ENCODE measurements around the gene KASH5. TPM values are rescaled to one million over a fixed set of nuclear protein-coding genes. Genes with fewer than 3 reads are reported as not detected.

KASH5 gene
- total RNA-seq, 1 donor from 2014 or later = not detected

DNA sequence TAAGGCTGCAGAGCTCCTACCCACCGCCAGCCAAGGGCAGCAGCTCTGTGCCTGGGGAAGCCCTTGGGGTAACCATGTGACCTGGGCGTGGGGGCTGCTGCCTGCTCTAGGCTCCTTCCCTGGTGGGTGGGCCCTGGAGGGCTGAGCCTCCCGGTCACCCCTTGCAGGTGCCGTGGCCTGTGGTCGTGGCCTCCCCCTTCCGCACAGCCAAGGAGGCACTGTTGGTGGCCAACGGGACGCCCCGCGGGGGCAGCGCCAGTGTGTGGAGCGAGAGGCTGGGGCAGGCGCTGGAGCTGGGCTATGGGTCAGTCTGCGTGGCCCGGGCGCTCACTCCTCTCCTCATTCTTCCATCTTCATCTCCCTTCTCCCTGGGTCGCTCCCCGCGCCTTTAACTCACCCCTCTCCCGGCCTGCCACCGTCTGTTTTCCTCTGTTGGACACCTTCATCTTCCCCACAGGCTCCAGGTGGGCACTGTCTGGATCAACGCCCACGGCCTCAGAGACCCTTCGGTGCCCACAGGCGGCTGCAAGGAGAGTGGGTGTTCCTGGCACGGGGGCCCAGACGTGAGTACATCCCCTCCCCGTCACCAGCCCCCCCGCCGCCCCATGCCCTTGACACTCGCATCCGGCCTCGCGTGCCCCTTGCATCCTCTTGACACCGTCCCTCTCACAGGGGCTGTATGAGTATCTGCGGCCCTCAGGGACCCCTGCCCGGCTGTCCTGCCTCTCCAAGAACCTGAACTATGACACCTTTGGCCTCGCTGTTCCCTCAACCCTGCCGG, 76.1 kb downstream of the KASH5 start:
- H3K4me1 Mint-ChIP-seq = no peaks in the 10 kb centered on the region

GRCh38 chr19:49465371-49465770, 77.3 kb downstream of the KASH5 start:
- no peak for DNase-seq (ENCODE audit: low spot score in 2 of 2, unreplicated experiment in 2 of 2)
- TF ChIP-seq, protein P1, sequence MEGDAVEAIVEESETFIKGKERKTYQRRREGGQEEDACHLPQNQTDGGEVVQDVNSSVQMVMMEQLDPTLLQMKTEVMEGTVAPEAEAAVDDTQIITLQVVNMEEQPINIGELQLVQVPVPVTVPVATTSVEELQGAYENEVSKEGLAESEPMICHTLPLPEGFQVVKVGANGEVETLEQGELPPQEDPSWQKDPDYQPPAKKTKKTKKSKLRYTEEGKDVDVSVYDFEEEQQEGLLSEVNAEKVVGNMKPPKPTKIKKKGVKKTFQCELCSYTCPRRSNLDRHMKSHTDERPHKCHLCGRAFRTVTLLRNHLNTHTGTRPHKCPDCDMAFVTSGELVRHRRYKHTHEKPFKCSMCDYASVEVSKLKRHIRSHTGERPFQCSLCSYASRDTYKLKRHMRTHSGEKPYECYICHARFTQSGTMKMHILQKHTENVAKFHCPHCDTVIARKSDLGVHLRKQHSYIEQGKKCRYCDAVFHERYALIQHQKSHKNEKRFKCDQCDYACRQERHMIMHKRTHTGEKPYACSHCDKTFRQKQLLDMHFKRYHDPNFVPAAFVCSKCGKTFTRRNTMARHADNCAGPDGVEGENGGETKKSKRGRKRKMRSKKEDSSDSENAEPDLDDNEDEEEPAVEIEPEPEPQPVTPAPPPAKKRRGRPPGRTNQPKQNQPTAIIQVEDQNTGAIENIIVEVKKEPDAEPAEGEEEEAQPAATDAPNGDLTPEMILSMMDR (IDR thresholded peaks at IDR 0.05; ENCODE audit: unreplicated experiment) = no peak
- Mint-ChIP-seq H3K27me3 (ENCODE audit: low read depth) (no peaks in the 10 kb centered on the region), H3K4me3 (no peak overlapping the region), H3K9me3 (no peaks in the 10 kb centered on the region), H3K36me3 (peaks cover 6% of the 10 kb centered on the region), H3K4me1 (no peaks in the 10 kb centered on the region), H3K27ac (no peak overlapping the region)

More for the DNA sequence above, 76.1 kb downstream of the KASH5 start:
- Mint-ChIP-seq H3K27me3 (ENCODE audit: low read depth) (no peaks in the 10 kb centered on the region), H3K4me3 (no peak overlapping the region), H3K36me3 (peaks cover 6% of the 10 kb centered on the region), H3K9me3 (no peaks in the 10 kb centered on the region), H3K27ac (no peak overlapping the region)
- TF ChIP-seq, protein P1 (IDR thresholded peaks at IDR 0.05; ENCODE audit: unreplicated experiment) = no peak
- no peak for DNase-seq (ENCODE audit: low spot score in 2 of 2, unreplicated experiment in 2 of 2)

Other genes with a start within 250 kb of the KASH5 start
- 13.6 to 17.6 TPM (median 14.7 TPM) in 3 replicates for gene HRC, start 232.9 kb upstream of the KASH5 start, total RNA-seq
- 45.9 to 58.5 TPM (median 53.5 TPM) in 3 replicates for gene TRPM4, start 230.5 kb upstream of the KASH5 start, total RNA-seq
- 5.6 to 6.1 TPM (median 5.8 TPM) in 3 replicates for gene SLC6A16, start 63.1 kb upstream of the KASH5 start, total RNA-seq
- gene CD37, start 52.8 kb upstream of the KASH5 start, total RNA-seq = not detected in 3 replicates
- 168 to 170 TPM (median 169 TPM) in 3 replicates for gene TEAD2, start 25.8 kb upstream of the KASH5 start, total RNA-seq
- gene DKKL1, start 24.4 kb upstream of the KASH5 start, total RNA-seq = 8.6 to 9.9 TPM (median 8.7 TPM) in 3 replicates
- gene PTH2, start 35.2 kb downstream of the KASH5 start, total RNA-seq = not detected in 3 replicates
- not detected in 3 replicates for gene GFY, start 37.1 kb downstream of the KASH5 start, total RNA-seq
- gene SLC17A7, start 53.3 kb downstream of the KASH5 start, total RNA-seq = 0.34 to 0.45 TPM (median 0.35 TPM) in 3 replicates
- gene PIH1D1, start 63.6 kb downstream of the KASH5 start, total RNA-seq = 83.6 to 84.6 TPM (median 83.7 TPM) in 3 replicates
- 21.4 to 25.6 TPM (median 24.4 TPM) in 3 replicates for gene ALDH16A1, start 65.0 kb downstream of the KASH5 start, total RNA-seq
- 1.8 to 2.4 TPM (median 2.0 TPM) in 3 replicates for gene FLT3LG, start 86.0 kb downstream of the KASH5 start, total RNA-seq
- 2,869 to 2,959 TPM (median 2,954 TPM) in 3 replicates for gene RPL13A, start 99.4 kb downstream of the KASH5 start, total RNA-seq
- gene RPS11, start 108.2 kb downstream of the KASH5 start, total RNA-seq = 2,052 to 2,151 TPM (median 2,132 TPM) in 3 replicates
- gene FCGRT, start 124.4 kb downstream of the KASH5 start, total RNA-seq = 121 to 132 TPM (median 127 TPM) in 3 replicates
- gene RCN3, start 139.8 kb downstream of the KASH5 start, total RNA-seq = 30.3 to 35.1 TPM (median 31.1 TPM) in 3 replicates
- gene NOSIP, start 192.3 kb downstream of the KASH5 start, total RNA-seq = 53.3 to 60.7 TPM (median 60.1 TPM) in 3 replicates
- 0.87 to 1.4 TPM (median 1.1 TPM) in 3 replicates for gene PRRG2, start 193.1 kb downstream of the KASH5 start, total RNA-seq
- 53.3 to 58.5 TPM (median 54.2 TPM) in 3 replicates for gene PRR12, start 202.9 kb downstream of the KASH5 start, total RNA-seq